UCSD-AML1 (cell line): ENCODE data around the gene HMGXB3.
"Not testable (repeated sequence)": the region's sequence is repeated elsewhere in the genome, so short reads cannot be mapped to it uniquely, and the experiment has no call there.

ENCODE experiments used
- DNase-seq: peaks from one replicate; lab custom pipeline; 2025; ENCODE audit not compliant: unreplicated experiment; lab: John Stamatoyannopoulos, UW

HMGXB3 gene

DNA sequence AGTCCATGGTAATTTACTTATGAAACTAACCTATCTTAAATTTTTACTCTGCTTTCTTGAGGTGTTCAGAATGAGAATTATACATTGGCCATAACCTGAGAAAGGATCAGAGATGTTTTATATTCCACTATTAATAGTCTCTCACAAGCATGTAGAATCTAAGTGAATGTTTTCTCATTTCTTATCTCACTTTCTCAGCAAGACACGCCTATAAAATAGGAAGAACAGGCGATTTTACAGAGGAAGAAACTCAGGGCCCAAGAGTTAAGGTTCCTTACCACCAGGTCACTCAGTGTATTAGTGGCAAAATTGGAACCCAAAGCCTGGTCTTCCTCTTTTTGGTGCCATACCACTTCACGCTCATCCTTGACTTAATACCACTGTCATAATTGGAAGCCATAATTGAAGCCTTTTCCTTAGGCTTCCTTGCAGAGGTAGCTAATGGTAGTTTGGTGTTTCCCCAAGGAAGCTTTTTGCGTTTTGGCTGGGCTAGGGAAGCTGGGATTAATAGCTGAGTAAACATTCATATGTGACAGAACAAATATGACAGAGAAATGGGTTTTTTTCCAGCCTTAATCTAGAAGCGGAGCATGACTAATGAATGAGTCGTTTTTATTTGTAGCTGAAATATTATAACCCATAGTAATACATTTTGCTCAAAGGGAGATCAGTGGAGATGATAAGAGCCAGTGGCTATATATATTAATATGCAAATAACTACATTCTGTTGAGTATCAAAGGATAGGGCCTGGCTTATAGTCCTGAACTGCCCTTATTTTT is 16.9 kb downstream of the HMGXB3 start:
- DNase-seq, result no peak

DNA sequence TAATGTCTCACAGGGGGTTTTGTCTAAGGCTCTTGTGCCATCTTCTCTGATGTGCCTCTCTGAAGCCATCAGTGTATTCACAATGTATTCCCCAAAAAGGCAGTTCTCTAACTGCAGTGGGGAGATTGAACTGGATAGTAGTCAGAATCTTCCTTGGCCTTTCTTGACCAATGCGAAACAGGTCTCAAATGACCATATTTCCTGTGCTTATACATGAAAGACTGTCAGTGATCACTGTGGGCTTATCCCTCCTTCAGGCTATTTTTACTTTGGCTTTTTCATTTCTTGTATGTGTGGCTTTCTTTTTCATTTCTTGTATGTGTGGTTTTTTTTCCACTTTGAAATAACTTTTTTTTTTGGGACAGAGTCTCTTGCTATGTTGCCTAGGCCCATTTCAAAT is 19.7 kb downstream of the HMGXB3 start:
- no peak for DNase-seq

DNA sequence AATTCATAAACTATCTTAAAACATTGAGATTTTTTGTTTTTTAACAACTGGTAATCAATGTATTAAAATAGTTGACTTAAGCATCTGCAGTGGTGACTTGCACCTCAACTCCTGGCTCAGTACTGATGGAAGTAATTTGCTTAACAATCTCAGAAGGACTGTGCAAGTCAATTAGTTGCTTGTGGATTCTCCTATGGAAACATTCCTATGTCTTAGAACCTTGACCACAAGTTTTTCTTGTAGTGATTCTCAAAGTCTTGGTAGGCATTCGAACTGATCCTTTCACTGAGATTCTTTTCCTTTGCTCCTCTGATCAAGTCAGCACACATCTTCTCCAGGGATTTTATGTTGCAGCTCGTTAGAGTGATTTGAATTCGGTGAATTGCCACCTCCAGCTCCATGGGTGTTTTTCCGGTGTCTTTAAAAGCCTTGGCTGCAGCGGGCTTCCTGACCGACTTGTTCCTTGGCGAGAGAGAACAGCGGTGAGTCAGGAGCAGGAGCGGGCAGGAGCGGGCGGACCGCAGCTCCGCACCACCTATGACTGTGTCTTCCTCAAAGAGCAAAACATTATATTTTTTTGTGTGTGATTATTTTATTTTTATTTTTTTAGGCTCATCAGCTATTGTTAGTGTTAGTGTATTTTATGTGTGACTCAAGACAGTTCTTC is 21.1 kb downstream of the HMGXB3 start:
- no peak for DNase-seq

DNA sequence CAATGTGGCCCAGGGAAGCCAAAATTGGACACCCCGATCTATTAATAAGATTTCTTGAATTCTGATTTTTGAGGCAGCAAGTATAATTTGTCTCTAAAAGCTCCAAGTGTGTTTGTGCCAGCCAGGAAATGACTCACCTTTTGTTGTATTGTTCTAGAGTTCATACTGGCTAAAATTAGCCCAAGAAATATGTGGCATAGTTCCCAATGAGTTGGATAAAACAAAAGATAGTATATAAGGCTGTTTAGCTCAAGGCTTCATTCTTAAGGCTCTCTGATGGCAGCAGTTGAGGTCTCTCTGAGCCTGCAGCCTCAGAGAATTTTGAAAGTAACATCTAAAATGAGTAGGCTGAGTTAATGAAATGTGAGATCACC is 21.6 kb downstream of the HMGXB3 start:
- DNase-seq, result no peak

DNA sequence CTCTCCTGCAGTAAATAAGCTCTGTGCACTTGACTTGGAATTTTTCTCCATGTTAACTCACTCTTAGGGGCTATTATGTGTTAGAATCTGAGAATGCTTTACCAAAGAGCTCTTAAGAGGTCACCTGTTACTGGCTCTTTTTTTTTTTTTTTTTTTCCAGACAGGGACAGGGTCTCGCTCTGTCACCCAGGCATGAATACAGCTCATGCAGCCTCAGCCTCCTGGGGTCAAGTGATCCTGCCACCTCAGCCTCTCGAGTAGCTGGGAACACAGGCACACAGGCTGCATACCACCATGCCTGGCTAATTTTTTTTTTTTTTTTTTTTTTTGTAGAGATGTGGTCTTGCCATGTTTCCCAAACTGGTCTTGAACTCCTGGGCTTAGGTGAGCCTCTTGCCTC is 22.1 kb downstream of the HMGXB3 start:
- no peak for DNase-seq

DNA sequence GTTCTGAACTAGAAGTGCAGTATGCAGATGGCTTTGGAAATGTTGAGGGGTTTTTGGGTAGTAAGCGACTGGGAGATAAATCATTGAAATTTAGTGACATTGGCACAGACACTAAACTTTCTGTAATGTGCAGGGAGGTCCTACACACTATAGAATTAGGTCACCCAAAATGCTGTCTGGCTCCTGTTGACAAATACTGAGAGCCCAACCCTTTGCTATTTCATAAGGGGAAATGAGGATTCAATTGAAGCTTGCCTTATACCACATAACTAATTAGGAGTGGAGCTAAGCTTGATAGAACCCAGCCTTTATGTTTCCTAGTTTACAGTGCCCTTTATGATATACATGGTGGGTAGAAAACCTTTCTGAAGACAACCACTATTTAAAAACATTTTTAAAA is 22.6 kb downstream of the HMGXB3 start:
- no peak for DNase-seq

DNA sequence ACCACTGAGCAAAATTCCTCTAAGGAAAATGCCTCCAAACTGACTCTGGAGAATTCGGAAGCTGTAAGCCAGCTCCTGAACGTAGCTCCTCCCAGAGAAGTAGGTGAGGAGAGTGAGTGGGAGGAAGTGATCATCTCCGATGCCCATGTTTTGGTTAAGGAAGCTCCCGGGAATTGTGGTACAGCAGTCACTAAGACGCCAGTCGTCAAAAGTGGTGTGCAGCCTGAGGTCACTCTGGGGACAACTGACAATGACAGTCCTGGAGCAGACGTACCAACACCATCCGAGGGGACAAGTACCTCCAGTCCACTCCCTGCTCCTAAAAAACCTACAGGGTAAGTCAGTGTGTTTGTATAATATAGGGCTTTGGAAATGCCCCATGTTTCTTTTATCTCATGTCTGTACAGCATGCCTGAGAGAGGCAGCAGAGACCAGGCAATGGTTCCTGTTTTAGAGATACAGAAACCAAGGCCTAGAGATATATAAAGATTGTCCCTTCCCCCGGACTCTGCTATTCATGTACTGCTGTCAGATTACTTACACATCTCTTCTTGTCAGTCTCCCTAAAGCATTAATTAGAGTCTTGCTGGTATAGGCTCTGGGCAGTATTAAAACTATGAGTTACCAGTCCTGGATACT is 23.9 kb downstream of the HMGXB3 start:
- no peak for DNase-seq

DNA sequence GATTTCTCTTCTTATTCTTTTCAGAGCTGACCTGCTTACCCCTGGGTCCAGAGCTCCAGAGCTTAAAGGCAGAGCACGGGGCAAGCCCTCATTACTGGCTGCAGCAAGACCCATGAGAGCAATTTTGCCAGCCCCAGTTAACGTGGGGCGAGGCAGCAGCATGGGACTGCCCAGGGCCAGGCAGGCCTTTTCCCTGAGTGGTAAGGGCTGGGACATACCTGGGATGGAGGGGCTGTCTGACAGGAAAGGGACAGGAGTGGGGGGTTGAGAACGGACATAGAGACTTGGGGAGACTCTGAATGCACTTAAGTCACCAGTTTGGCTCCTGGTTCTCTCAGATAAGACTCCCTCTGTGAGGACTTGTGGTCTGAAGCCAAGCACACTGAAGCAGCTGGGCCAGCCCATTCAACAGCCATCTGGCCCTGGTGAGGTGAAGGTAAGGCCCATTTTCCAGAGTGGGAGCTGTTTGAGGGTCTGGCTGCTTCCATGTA is 26.2 kb downstream of the HMGXB3 start:
- no peak for DNase-seq

DNA sequence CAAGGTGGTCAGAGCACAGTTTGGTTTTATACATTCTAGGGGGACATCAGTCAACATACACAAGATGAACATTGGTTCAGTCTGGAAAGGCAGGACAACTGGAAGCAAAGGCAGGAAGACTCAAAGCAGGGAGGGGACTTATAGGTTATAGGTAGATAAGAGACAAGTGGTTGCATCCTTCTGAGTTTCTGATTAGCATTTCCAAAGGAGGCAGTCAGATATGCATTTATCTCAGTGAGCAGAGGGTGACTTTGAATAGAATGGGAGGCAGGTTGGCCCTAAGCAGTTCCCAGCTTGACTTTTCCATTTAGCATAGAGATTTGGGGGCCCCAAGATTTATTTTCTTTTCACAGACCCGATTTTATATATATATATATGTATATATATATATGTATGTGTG is 27.5 kb downstream of the HMGXB3 start:
- not testable (repeated sequence) for DNase-seq

DNA sequence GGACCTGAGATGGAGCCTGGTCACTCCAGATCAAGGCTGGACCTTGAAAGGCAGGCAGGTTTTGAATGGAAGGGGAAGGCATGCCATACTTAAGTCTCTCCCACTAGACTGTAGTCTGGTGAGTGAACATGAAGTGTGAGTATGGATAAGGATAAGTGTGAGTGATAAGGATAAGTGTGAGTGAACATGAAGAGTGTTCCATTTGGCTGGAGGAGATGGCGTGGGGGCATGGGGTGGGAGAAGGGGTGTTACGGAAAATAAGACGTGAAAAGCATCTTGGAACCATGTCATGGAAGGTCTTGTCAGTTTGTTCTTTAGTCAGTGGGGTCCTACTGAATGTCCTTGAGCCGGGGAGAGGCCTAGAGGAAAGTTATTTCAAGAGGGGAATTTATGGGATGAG is 32.8 kb downstream of the HMGXB3 start:
- DNase-seq, result no peak

DNA sequence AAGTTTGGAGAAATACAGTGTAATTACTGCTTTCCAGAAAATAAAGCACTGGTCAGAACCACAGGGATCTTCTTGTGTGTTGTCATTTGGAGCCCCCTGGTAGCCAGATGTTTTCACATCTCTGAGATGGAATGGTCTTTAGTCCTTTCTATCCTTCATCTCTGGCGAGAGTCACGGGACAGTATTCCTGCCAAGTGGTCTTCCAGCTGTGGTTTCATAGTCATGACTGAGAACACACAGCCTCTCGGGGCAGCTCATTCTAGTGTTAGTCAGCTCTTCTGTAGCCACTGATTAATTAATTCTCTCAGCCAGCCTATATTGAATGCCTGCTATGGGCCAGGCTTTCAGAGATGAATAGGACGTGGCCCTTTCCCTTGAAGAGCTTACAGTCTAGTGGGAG is 34.1 kb downstream of the HMGXB3 start:
- DNase-seq, result no peak

DNA sequence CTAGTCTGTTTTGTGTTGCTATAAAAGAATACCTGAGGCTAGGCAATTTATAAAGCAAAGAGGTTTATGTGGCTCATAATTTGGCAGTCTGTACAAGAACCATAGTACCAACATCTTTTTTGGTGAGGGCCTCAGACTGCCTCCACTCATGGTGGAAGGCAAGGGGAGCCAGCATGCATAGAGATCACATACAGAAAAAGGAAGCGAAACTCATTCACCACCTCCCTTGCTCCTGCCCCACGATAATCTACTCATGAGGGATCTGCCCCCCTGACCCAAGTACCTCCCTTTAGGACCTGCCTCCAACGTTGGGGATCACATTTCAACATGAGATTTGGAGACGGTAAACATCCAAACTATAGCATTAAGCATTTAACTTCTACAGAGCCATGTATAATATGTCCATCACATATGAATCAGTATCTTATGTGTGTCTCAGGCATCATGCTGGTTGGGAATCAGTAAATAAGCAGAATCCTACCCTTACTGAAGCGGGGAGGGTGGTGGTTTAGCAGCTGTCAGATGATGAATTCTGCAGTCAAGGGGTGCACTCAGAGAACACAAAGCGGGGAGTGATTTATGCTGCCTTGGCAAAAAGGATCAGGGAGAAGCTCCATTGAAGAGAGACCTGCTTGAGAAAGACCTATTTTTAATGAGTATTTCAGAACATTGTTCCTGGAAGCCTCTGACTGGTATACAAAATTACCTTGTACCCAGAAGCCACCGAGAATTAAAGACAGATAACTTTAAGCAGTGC is 34.8 kb downstream of the HMGXB3 start:
- no peak for DNase-seq

DNA sequence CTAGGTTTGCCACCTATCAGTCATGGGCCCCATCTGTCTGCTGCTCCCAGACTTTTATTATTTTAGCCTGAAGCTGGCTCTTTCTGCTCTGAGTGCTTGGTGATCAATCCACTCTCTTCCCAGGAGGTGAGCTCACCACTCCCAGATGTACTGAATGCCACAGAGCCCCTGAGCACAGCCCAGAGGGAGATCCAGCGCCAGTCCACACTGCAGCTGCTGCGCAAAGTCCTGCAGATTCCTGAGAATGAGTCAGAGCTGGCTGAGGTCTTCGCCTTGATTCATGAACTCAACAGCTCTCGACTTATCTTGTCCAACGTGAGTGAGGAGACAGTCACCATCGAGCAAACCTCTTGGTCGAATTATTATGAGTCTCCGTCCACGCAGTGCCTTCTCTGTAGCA is 36.0 kb downstream of the HMGXB3 start:
- no peak for DNase-seq

DNA sequence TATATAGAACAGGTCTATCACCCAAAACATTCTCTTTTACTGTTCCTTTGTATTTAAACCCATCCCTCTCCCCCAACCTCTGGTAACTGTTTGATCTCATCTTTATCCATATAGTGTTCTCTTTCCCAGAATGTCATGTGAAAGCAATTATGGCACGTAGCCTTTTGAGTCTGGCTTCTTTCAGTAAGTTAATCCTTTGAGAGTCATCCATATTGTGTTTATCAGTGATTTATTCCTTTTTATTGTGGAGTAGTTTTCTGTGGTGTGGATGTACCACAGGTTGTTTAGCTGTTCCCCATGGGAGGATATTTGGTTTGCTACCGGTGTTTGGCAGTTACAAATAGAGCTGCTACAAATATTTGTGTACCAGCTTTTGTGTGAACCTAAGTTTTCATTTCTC is 38.0 kb downstream of the HMGXB3 start:
- DNase-seq, result no peak

DNA sequence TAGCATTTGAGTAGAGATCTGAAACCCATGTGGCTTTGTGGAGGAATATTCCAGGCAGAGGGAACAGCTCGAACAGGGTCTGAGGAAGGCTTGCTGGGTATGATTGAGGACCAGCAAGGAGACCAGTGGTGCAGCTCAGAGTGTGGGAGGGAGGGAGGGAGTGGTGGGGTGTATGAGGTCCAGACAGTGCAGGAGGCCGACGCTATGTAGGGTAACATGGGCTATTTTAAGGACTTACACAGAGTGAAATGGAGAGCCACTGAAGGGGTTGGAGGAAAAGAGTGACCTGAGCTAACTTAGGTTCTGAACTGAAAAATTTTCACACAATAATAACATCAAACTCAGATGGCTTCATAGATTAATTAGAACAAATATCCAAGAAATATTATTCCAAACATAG is 41.9 kb downstream of the HMGXB3 start:
- no peak for DNase-seq

DNA sequence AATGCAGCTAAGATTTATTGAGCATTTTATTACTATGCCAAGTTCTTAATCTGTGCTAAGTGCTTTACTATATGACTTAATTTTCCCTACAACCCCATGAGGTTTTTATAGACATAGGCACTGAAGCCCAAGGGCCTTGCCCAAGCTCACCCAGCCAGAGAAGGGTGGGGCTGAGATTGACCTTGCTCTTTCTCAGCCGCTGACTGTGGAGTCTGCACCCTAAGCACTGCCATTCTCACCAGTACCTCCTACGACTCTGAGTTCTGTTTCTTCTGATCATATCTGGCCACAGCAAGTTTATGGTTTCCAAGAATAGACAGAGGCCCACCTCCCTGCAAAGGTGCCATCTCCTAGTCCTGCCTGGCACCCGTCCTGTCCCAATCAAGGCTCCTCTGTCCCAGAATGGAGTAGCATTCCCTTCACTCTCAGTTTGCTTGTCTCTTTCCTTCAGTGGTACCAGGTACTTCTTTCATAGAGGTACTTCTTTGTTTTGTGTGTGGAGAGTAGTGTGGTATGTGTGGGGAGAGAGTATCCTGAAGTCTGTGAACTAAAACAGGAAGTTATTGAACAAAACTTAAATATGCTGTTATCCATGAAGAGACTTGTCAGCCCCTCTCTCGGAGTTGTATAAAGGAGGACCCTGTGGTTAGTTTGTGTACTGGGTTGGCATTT is 43.3 kb downstream of the HMGXB3 start:
- DNase-seq, result no peak

DNA sequence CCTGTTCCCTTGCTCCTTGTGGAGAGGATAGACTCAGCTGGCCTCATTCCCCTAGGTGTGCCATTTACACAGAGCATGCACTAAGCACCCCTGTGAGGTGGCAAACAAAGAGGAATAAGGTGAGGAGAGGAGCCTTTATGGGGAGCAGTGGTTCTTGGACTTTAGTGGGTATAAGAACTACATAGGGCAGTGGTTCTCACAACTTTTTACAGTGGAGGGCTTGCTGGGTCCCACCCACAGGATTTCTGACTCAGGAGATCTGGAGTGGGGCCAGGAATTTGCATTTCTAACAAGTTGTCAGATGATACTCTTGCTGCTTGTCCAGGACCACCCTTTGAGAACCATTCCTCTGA is 43.8 kb downstream of the HMGXB3 start:
- no peak for DNase-seq

DNA sequence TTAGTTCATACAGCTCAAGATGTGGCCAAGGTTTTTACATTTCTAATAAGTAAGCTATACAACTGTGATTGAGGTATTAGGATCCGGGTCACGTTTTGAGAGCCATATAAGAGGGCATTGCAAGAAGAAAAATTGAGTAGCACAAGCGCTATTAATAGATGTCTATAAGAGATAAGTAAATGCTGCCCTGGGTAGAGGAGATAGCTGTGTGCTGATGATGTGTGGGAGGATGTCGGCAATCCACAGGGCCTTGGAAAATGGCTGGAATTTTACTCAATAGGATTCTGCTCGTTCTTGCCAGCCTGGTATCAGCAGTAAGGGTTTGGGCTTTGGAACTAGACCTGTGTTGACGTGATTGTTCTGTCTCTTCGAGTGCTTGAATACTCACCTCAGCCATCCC is 44.2 kb downstream of the HMGXB3 start:
- no peak for DNase-seq

DNA sequence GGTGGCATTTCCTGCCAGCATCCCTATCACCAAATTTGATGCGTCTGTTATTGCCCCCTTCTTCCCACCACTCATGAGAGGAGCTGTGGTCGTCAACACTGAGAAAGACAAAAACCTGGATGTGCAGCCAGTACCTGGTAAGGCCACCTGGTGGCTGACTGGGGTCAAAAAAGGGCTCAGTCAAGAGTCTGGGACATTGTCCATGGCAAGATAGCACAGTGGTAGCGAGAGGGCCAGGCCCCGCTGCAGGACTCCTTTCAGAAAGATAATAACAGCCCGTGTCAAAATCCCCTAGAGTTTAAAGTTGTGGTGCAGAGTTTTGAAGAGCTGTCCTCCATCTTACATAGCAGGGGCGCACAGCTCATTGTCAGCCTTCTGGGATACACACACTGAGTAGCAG is 45.0 kb downstream of the HMGXB3 start:
- no peak for DNase-seq

DNA sequence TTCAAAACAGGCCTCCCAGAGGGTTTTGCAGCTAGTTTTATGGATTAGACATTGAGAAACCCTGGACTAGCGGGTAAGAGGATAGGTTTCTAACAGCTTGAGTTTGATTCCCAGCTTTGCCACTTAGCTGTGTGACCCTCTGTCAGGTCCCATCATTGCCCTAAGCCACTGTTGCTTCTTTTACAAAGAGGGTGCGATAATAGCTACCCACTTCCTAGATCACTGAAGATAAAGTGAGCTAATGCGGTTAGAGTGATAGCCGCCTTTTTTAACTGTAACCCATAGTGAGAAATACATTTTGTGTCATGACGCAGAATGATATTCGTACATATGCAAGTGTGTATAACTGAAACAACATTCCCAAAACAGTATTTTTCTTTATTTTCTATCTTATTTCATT is 45.5 kb downstream of the HMGXB3 start:
- no peak for DNase-seq

DNA sequence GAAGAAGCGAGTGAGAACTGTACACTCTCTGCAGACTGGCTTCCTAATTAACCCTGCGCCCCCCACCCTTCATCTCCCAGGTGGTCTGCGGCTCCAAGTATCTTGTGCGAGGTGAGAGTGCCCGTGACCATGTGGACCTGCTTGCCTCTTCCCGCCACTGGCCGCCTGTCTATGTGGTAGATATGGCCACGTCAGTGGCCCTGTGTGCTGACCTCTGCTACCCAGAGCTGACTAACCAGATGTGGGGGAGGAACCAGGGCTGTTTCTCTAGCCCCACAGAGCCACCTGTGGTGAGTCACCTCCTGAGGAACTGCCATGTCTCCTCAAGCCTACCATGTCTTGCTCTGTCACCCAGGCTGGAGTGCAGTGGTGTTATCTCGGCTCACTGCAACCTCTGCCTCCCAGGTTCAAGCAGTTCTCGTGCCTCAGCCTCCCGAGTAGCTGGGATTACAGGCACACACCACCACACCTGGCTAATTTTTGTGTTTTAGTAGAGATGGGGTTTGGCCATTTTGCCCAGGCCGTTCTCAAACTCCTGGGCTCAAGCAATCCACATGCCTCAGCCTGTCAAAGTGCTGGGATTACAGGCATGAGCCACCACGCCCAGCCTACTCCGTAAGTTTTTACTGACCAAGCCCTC is 49.8 kb downstream of the HMGXB3 start:
- DNase-seq, result not testable (repeated sequence)
